Stimulated activated naive CD4-positive, alpha-beta T cell (primary cell): ENCODE results near the gene ZACN.

Source experiments
- DNase-seq, 6 experiments: peaks; one replicate each; lab custom pipeline; 2025; lab: John Stamatoyannopoulos, UW

Gene ZACN

DNA sequence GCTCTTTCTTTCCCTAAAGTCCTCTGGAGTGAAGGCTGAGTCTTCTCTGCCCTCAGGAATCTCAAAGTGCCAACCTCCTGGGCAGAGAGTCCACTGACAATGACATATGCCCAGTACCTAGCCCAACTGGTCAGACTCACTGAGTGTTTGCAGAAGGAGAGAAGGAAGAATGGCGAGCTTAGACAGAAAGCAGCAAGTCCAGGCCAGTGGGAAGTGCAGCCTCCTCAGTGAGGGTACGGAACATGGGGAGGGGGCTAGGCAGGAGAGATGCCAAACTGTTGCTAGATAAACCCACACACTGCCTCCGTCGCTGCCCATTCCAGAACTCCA lies 23.9 kb downstream of the ZACN start:
- peak in 1 of 6 experiments; percentile 26 for DNase-seq

DNA sequence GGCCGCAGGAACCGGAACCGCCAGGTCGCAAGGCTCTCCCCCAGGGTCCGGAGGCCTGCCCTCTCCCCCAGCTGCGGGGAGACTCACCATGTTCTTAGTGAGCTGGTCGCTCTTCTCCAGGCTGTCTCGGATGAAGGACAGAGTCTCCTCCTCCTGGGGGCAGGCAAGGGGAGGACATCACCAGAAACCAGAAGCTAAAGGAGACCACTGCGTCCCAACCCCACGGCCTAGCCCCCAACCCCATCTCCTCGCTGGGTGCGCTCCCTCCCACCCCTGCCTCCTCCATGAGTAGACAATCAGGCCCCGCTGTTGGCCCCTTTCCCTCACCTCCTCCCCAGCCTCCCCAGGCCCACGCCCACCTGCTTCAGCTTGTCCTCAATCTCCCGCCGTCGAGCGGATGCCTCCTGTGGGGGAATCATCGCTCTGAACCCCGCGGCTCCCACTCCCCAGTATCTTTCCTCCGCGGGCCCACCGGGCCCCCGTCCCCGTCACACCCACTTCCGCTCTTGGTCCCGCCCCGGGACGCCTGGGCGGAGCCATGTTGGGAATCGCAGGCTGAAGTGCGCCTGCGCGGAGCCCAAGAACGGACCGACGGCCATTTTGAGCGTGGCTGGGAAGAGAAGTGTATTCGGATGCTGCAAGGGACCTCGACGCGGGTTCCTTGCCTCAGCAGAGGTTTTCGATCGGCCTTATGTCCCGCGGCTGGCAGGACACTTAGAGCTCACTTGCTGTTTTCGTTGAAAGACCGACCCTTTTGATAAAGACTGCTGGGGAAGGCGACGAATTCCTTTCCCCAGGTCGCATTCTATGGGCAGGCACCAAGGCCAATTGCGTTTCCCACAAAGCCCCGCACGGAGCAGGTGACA lies 24.5 kb downstream of the ZACN start, which contains the start of gene EXOC7:
EXOC7 (minus strand) TSS at position 514 of the 866 bp plus-strand sequence; CDS start at position 419, 95 bp downstream.
- peak; percentile 87 to 94 (median 90) for DNase-seq

DNA sequence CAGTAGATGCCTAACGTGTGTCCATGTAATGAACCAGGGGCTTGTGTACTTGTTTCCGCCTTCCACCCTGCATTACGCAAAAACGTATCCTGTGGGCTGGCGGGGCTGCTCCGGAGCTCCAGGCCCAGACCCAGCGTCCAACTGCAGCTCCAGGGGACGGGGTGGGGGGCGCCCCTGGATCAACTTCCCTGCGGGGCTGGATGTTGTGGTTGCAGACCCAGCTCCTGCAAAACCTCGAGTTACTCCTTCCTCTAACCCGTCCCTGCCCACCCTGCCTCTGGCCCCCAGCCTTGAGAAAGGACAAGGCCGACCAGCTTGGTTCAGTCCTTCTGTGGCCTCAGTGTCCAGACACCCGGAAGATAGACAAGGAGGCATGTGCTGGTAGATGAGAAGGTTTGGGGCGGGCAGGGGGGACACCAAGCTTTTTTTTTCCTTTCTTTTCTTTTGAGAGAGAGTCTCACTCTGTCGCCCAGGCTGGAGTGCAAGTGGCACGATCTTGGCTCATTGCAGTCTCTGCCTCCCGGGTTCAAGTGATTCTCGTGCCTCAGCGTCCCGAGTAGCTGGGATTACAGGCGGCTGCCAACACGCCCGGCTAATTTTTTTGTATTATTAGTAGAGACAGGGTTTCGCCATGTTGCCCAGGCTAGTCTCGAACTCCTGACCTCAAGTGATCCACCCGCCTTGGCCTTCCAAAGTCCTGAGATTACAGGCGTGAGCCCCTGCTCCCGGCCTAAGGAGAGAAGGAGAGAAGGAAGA lies 25.3 kb downstream of the ZACN start:
- DNase-seq: no peak

DNA sequence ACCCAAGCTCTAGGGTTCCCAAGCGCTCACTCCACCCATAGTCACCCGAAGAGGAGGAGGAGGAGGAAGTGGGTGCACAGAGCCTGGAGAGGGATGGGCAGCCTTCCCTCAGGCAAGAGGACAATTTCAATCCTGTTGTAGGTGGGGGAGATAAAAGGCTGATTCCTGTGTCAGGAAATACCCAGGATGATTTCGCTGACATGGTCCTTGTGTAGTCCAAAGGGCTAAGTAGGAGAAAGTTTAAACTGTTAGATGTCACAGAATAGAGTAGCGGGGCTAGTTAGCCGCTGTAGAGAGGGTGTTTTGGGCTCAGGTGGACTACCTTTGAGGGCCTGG lies 25.9 kb downstream of the ZACN start:
- DNase-seq: no peak

DNA sequence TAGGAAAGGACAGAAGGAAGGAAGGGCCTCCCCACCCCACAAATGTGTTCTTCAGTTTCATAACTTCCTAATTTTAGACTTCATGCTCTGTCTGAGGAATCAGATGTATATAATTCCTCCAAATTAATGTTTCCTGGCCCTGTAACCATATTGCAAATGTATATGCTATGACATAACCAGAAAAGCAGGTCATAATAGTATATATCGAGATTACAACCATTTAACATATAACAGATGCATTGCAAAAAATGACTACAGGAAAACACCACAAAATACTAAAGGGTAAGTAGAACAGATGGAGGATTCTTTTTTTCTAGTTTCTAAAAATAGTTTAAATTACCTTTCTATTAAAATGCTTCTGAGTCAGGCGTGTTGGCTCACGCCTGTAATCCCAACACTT lies 27.7 kb downstream of the ZACN start:
- no peak for DNase-seq

DNA sequence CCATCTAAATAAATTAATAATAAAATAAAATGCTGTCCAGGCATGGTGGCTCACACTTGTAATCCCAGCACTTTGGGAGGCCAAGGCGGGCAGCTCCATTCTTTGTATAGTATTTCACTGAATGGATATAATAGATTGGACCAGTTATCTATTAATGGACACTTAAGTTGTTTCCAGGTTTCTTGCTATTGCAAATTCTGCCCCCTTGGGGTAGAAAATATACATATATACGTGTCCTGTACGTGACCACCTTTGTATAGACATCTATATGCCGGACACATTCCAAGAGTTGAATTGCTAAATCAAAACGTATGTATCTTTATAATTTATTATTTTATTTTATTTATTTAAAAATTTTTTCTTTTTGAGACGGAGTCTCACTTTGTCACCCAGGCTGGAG lies 28.5 kb downstream of the ZACN start:
- no peak for DNase-seq

DNA sequence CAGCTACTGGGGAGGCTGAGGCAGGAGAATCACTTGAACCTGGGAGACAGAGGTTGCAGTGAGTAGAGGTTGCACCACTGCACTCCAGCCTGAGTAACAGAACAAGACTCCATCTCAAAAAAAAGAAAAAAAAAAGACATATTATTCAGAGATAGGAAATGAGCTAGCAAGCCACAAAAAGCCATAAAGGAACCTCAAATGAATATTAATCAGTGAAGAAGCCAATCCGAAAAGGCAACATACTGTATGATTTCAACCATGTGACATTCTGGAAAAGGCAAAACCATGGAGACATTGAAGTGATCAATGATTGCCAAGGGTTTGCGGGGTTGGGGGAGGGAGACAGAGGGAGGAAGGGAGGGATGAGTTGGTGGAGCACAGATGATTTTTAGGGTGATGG lies 33.0 kb downstream of the ZACN start:
- DNase-seq: no peak

DNA sequence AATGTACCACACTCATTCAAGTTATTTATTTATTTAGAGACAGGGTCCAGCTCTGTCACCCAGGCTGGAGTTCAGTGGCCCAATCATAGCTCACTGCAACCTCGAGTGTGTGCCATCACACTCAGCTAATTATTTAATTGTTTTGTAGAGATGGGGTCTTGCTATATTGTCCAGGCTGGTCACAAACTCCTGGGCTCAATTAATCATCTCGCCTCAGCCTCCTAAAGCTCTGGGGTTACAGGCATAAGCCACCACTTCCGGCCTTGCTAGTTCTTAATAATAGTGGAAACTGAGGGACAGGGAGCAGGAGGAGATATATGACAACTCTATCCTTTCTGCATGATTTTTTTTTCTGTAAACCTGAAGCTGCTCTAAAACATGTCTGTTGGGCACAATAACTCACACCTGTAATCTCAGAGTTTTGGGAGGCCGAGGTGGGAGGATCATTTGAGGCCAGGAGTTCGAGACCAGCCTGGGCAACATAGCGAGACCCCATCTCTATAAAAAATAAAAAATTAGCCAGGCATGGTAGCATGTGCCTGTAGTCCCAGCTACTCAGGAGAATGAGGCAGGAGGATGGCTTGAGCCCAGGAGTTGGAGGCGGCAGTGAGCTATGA lies 36.3 kb downstream of the ZACN start:
- no peak for DNase-seq

DNA sequence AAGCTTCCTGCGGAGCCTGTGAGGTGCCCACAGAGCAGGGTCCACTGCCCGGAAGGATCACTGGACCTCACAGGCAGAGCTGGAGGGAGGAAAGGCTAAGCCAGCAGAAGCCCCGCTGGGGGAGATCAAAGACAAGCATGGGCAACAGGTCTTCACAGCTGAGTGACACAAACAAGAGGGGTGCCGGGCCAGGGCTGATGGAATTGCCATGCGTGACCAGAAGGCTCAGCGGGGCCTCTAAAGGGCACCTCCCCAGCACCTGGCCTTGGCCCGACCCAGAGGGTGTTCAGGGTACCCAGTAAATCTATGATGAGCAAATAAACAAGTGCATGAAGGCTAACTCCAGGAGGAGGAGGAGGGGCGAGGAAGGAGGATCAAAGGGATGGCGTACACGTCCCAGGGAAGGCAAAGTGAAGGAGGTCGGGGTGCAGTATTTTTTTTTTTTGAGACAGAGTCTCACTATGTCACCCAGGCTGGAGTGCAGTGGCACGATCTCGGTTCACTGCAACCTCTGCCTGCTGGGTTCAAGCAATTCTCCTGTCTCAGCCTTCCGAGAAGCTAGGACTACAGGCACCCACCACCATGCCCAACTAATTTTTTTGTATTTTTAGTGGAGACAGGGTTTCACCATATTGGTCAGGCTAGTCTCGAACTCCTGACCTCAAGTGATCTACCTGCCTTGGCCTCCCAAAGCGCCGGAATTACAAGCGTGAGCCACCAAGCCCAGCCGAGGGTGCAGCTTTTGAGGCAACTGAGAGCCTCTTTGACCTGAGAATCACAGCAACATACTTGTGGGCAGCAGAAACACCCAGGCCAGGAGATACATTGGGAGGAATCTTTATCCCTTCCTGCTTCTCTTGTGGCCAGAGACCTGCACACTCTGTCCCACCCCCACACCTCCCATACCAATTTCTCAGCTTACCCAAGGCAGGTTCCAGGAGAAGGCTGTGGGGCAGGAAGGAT lies 40.7 kb downstream of the ZACN start:
- DNase-seq: no peak

DNA sequence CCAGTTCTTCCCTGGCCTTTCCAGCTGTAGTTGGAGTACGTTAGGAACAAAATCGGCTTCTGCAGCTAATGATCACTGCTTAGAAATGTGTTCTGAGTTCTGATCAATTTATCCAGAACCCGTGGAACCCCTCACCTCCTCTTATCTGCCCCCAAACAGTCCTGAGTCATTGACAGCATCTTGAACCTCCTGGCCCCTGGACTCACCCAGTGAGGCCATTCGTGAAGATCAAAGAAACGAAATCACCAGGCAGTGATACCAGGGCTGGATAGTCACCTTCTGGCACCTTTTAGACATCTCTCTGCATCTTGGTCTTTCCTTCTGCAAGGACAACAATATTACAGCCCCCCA lies 41.7 kb downstream of the ZACN start:
- DNase-seq: no peak

DNA sequence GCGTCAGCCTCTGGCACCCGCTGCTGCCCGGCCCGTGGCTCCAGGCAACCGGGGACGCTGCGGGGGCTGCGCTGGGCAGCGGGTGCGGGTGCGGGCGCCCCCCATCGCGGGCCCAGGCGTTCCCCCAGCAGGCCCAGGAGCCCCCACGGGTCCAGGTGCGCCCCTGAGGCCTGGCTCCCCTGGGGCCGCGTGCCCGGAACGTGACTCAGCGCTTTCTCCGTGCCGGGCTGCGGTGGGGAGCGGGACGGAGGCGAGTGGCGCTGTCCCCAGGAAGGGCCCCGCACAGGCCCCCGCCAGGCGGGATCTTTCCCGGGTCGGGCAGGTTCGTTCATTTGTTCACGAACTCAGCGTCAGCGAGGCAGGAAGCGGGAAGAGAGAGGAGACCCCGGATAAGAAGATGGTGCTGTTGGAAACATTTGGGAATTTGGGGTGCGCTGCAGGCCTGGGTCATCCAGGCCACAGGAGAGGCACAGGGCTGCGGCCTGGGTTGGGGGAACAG lies 43.0 kb downstream of the ZACN start:
- DNase-seq: peak in 2 of 6 experiments; percentile 24 to 33

DNA sequence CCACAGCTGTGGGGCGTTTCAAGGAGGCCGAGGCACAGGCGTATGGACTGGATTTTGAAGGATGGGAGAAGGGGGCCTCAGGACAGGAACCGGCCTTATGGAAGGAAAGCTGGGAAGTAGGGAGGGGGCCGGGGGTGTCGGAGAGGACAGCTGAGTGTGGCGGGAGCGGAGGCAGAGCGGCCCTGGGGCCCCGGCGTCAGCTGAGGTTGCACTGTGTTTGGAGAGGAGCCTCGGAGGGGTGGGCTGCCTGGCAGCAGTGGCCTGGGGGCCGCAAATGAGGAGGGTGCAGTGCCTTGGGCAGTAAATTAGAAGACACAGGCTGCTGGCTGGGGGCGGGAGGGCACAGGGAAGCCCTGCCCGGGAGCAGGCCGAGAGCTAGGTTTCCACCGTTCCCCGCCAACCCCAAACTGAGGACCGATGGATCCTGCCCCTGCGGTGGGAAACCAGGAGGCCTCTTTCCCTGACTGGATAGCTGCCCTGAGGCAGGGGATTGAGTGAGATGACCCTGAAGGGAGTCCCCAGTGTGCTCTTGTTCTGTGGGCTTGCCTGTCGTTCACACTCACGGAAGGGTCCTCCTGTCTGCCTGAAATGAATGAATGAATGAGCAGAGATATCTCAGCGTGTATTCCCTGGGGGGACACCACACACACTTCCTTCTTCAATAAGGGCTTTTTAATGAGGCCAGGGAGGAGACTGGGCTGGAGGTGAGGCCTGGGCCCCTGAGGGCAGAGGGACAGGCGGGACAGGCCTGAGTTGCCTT lies 43.6 kb downstream of the ZACN start:
- no peak for DNase-seq

DNA sequence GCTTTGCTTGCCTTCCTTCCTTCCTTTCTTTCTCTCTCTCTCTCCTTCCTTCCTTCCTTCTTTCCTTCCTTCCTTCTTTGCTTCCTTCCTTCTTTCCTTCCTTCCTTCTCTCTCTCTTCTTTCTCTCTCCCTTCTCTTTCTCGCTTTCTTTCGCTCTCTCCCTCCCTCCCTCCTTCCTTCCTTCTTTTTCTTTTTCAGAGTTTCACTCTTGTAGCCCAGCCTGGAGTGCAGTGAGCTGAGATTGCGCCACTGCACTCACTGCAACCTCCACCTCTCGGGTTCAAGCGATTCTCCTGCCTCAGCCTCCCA lies 44.2 kb downstream of the ZACN start:
- no peak for DNase-seq

DNA sequence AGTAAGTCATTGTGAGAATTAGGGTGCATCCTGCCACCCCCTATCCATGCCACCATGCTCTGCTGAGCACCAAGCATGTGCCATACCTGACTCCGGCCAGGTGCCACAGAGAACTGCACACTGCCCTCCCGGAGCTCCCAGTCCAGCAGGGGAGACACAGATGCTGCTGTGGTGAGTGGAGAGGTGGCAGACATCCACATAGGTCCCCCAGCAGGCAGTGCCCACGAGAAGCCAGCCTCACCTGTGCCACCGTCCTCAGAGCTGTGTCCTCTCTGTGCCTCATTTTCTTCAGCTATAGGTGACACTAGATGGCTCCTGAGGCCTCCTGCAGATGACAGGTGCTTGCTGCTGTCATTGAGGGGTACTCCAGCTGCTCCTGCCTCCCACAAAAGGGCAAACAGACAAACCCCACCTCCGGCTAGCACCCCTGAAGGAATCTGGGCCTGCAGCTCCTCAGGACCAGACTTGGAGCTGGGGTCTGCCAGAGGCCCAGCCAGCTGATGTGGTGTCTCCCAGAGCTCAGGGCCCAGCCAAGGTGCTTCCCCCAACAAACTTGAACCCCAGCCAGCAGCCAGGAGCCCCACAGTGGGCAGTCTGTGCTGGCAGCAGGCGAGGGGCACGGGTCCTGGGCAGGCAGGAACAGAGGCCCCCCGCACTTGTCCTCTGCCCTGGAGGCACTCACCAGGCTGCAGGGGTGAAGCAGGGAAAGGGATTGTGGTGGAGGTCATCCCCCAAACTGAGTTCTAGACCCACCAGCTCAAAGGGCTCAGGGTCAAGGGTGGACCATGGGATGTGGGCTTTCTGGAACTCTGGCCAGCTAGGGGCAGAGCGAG lies 45.0 kb downstream of the ZACN start:
- DNase-seq: peak in 1 of 6 experiments; percentile 18

DNA sequence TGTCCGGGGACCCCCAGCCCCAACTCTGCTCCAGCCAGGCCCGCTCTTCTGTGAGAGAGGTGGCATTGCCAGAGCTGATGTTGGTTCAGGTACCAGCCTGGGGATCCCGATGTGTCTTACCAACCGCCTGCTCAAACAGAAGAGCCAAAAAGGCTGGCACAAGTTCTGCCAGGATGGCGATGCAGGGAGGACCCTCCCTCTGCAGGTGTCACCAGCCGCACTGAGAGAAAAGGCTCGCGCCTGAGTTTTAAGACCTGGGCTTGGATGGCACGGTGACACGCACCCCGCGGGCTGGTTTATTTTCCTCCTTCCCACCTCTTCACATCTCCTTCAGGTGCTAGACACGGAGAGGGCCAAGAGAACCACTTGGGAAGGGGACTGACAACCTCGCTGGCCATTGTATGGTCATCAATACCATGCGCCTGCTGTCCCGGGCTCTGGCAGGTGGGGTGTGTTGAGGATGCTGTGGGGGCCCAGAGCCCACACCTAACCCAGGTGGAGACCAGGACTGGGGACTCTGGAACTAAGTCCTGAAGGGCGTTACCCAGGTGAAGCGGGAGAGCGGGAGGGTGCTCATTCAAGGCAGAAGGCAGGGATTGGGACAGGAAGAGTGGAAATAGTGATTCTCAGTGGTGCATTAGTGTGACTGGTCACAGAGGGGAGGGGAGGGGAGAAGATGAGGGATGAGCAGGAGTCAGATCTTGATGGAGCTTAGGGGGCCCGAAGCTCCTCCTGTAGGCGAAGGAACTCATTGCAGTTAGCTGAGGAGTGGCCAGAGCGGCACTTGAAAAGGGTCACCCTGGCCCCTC lies 45.8 kb downstream of the ZACN start:
- no peak for DNase-seq

DNA sequence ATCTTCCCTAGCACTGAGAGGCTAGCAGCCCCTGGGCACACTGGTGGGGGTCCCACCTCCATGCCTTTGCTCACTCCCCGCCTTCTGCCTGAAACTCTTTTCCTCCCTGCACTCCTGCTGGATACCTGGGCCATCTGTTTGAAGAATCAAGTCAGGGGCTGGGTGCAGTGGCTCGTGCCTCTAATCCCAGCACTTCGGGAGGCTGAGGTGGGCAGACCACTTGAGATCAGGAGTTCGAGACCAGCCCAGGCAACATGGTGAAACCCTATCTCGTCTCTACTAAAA lies 46.4 kb downstream of the ZACN start:
- DNase-seq: no peak

DNA sequence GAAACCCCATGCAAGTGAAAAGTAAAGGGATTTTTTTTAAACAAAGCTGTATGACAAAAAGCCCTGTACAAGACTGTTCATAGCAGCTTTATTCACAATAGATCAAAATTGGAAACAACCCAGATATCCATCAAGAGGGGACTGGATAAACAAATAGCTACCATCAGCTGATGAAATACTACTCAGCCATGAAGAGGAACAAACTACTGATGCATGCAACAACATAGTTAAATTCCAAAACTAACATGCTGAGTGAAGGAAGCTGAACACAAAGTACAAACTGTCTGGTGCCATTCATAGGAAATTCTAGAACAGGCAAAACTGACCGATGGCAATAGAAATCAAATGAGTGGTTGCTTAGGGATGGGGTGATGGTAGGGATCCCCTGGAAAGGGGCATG lies 46.9 kb downstream of the ZACN start:
- DNase-seq: no peak

DNA sequence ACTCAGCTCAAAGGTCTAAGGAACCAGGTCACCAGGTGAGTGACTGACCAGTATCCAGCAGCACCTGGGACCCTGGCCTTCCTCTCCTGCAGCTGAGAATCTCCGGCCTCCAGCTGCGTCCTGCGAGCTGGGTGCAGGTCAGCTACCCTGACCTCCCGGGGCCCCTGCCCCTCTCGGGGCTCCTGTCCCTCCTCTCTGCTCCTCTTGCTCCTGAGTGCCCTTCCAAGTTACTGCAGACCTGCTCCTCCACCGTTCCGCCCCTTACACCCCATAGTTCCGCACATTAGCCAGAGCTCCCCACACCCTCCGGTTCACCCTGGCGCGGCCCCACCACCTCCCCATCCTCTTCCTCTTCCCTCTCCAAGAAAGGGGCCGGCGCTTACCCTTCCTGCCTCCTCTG lies 51.5 kb downstream of the ZACN start:
- no peak for DNase-seq

DNA sequence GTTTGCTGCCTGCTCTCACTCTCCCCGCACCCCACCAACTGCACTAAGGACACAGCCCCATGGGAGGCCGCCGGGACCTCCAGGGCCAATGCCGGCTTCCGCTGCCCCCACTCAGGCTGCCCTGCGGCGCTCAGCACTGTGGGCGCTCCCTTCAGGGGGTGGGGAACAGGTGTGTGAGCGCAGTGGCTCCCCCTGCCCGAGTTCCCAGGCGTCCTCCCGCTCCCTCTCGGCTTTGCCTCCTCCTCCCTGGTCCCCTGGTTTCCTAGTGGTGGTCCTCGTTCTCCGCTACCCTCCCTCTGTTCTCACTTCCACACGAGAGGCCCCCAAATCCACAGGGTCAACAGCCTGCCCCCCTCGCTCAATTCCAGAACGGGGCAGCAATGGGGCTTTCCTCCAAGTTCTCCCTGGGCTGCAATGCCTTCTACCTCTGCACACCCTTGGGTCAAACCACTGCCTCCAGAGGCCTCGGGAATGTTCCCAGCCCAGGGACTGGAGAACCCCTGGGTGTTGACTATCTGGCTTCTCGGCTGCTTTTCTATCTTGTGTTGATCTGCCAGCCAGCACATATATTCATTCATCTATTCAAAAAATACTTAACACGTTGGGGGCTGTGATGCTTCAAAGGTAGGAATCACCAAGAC lies 52.2 kb downstream of the ZACN start:
- no peak for DNase-seq
